Measurements from ENCODE around the gene AKIP1. TPM values are rescaled to one million over a fixed set of nuclear protein-coding genes. Genes with fewer than 3 reads are reported as not detected.

AKIP1 gene
- total and polyA plus RNA-seq, 10 of the 15 experiments (the other 5 are each of a cell fraction or from before 2014, with no cell fraction given), result 5.1 to 38.9 (median 30.5) TPM

- no peaks in the 10 kb centered on the region for H4K20me1 ChIP-seq (ENCODE audit: control insufficient read depth, insufficient read depth)
- H3K27me3 ChIP-seq (replicated peaks in 1 of 2; ENCODE audit: control insufficient read depth in 2 of 2, insufficient read depth in 2 of 2, low read length in 1 of 2), result no peaks in the 10 kb centered on the region
- peaks cover under 1 to 2% of the 10 kb centered on the region in 2 experiments; a peak in 1 of 4 replicates for H3K36me3 ChIP-seq (ENCODE audit: control insufficient read depth in 2 of 2, insufficient read depth in 2 of 2, low read length in 1 of 2)
- H3K9ac ChIP-seq (ENCODE audit: control insufficient read depth, insufficient read depth, low read length), result no peak overlapping the region
- 26% methylated on average over 2 of the region's 2 CpGs for WGBS (ENCODE audit: insufficient coverage, insufficient replicate concordance, low lambda C conversion rate, missing lambda C conversion rate)
- H3K4me2 ChIP-seq (ENCODE audit: control insufficient read depth, insufficient read depth), result 0 out of 2 replicates have a peak overlapping the region, but pooled peaks have one; percentile 1
- peak; percentile 89 for FAIRE-seq
- intact Hi-C loops (cut with micrococcal nuclease; ENCODE audit: unreplicated experiment), result loop anchor here (1.0 to 10.0 kb wide), 5 partner anchors 45 to 735 kb away; a partner anchor contains a TSS
- DNase-seq (ENCODE audit: low read depth, low spot score), result peak; percentile 65
- no TSS peak for BruUV-seq (replicated peaks)
- ChIA-PET POLR2A (interaction anchor here (0.5 to 1.4 kb wide), 10 partner anchors 9 to 414 kb away, joined by 3 to 7 read pairs (median 4); partner anchors contain the start of gene AKIP1), RAD21 (ENCODE audit: unreplicated experiment) (interaction anchor here (0.6 to 3.7 kb wide), 28 partner anchors 17 to 730 kb away, joined by 3 to 97 read pairs (median 4); partner anchors contain the start of genes AKIP1, ASCL3, RPL27A and TRIM66), SMC1A (ENCODE audit: uncharacterized antibody, unreplicated experiment) (interaction anchor here (0.7 to 3.5 kb wide), 45 partner anchors 9 to 546 kb away, joined by 3 to 77 read pairs (median 5); no protein-coding TSS in a partner anchor), CTCF (interaction anchor here (0.6 to 7.8 kb wide), 53 partner anchors 10 to 767 kb away, joined by 3 to 196 read pairs (median 4); partner anchors contain the start of genes AKIP1, ASCL3, RPL27A and STK33)
- no peak overlapping the region for H2AFZ ChIP-seq (ENCODE audit: control insufficient read depth, low read depth, low read length)
- H3K27ac ChIP-seq (ENCODE audit: control insufficient read depth, insufficient read depth), result no peak overlapping the region
- H3K79me2 ChIP-seq (ENCODE audit: control insufficient read depth, insufficient read depth, low read length), result peaks cover 36% of the 10 kb centered on the region
- no peak overlapping the region for H3K4me3 ChIP-seq
- peaks cover 5% of the 10 kb centered on the region; the same call in 1 of the 2 replicates for H3K4me1 ChIP-seq (ENCODE audit: control insufficient read depth, insufficient read depth, low read length)
- in situ Hi-C loops (cut with MboI), result loop anchor here (5.0 kb wide), 1 partner anchor 277 kb away; the partner anchor contains the start of genes RPL27A and TRIM66
- peak; percentile 57 for ATAC-seq
- H3K9me3 ChIP-seq (replicated peaks; ENCODE audit: control insufficient read depth, insufficient read depth, low read length), result no peaks in the 10 kb centered on the region
- TF ChIP-seq MYC (IDR thresholded peaks at IDR 0.05; ENCODE audit: insufficient read depth, insufficient read length, insufficient replicate concordance, low read length, severe bottlenecking), result no peak
- 0 out of 3 replicates have a peak, but pooled peaks have one; percentile 40 for TF ChIP-seq POU2F2 (IDR thresholded peaks at IDR 0.05; ENCODE audit: borderline replicate concordance, low read depth, low read length)
- no peak for TF ChIP-seq CBFB (IDR thresholded peaks at IDR 0.05; ENCODE audit: low read depth)
- no peak for TF ChIP-seq MXI1 (IDR thresholded peaks at IDR 0.05; ENCODE audit: low read depth, low read length)
- peak; percentile 36 for TF ChIP-seq SKIL (IDR thresholded peaks at IDR 0.05; ENCODE audit: low read depth, poor library complexity, severe bottlenecking)
- peak; percentile 83 for TF ChIP-seq RAD21 (IDR thresholded peaks at IDR 0.05; ENCODE audit: insufficient read depth, low read depth, low read length)
- TF ChIP-seq ZNF24 (IDR thresholded peaks at IDR 0.05), result no peak
- TF ChIP-seq CTCF (IDR thresholded peaks at IDR 0.05 in 2 of 3, conservative IDR thresholded peaks at IDR 0.05 in 1 of 3; ENCODE audit: control insufficient read depth in 2 of 3, extremely low read depth in 1 of 3, insufficient read depth in 1 of 3, low read depth in 3 of 3, low read length in 3 of 3), result peak; percentile 61 to 86 (median 72); a peak in 5 of 6 replicates
- TF ChIP-seq SMC3 (IDR thresholded peaks at IDR 0.05; ENCODE audit: borderline replicate concordance, low read length), result peak; percentile 64; the same call in 1 of the 2 replicates
- TF ChIP-seq, protein P1, sequence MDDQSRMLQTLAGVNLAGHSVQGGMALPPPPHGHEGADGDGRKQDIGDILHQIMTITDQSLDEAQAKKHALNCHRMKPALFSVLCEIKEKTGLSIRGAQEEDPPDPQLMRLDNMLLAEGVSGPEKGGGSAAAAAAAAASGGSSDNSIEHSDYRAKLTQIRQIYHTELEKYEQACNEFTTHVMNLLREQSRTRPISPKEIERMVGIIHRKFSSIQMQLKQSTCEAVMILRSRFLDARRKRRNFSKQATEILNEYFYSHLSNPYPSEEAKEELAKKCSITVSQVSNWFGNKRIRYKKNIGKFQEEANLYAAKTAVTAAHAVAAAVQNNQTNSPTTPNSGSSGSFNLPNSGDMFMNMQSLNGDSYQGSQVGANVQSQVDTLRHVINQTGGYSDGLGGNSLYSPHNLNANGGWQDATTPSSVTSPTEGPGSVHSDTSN (IDR thresholded peaks at IDR 0.05; ENCODE audit: insufficient replicate concordance, low read depth, low read length), result no peak
- no peak for TF ChIP-seq KAT2A (conservative IDR thresholded peaks at IDR 0.05; ENCODE audit: control insufficient read depth, low read depth, low read length)
- TF ChIP-seq BCLAF1 (IDR thresholded peaks at IDR 0.05), result no peak
- peak; percentile 49; the same call in 1 of the 2 replicates for TF ChIP-seq IRF4 (IDR thresholded peaks at IDR 0.05; ENCODE audit: low read depth, low read length)
Measured at GRCh38 chr11:8959546-8960166, 48.7 kb downstream of the AKIP1 start.
